Activated CD8-positive, alpha-beta memory T cell treated with anti-CD3 and anti-CD28 coated beads, Interleukin-2, amount 50 U/mL, for 24 hours (primary cell): Measurements from ENCODE around the gene UMODL1.

Source experiments
- DNase-seq: peaks from one replicate; pipeline ENCODE4 v3.0.0-alpha.2; 2020; ENCODE audit errors: extremely low read depth

The UMODL1 gene

GRCh38 chr21:42191696-42192595 is 120.8 kb downstream of the UMODL1 start:
- DNase-seq = no peak
